Myocyte (in vitro differentiated cells): ENCODE results near the gene LCE6A. TPM values are rescaled to one million over a fixed set of nuclear protein-coding genes. Genes with fewer than 3 reads are reported as not detected.

ENCODE experiments used
- DNase-seq: peaks from one replicate; pipeline ENCODE4 v3.0.0-alpha.2; 2012; ENCODE audit warnings: low read depth
- total RNA-seq: library from RNA; depleted of rRNA; stranded (reverse); fragments of >200 nt; gene quantifications from 2 replicates; pipeline ENCODE4 v1.2.3, GENCODE V29; 2014

The LCE6A gene
- total RNA-seq, 1 donor from 2014 or later, result not detected

DNA sequence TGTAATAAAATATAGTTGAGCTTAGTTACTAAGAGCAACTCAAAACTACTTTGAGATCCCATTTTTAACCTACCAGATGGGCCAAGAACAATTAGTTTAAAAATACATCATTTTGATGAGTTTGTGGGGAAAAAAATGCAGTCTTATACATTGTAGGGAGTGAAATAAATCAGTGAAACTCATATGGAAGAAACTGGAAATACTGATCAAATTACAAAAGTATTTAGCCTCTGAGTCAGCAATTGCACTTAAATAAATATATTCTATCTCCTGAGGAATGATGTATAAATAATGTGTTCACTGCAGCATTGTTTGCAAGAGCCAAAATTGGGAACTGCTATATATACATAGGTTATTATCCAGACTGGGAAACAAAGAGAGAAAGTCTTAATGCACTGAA, 30.8 kb downstream of the LCE6A start:
- DNase-seq, result no peak

DNA sequence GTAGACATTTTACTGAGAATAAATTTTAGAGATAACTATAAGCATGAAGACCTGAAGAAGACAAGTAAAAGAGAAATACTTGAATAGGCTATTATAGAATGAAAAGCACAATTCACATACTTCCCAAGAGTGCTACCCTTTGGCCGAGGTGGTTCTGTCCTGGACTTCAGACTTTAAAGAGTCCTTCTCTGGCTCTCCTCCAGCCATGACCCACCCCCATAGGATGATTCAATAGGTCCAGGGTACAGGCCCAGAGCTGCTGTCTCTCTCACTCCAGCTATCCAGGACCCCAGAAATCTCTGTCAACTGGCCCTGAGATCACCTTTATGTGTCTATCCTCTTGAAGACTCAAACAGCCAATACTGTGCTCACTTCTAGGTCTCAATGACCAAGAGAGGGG, 34.2 kb downstream of the LCE6A start:
- no peak for DNase-seq

DNA sequence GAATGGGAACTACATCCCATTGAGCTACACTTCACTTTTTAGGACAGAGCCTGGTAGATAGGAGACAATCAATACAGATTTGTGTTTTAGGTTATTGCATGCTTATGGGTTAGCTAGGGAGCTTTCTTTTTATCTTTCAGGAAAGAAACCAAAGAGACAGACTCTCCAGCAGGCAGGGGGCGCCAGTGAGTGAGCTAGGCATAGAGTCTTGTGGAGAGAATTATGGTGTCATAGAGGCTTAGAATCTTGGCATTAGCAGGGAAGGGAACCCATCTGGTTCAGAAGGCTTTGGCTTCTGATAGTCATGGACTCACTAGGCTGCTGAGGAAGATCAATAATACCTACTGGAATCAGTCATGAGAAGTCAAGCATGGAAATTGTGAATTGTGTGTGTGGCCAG, 35.4 kb downstream of the LCE6A start, which contains the start of gene SMCP:
Gene SMCP (plus strand): TSS at position 281 of the 400 bp plus-strand sequence. CDS start 6,101 bp downstream, outside the sequence.
- DNase-seq, result no peak

DNA sequence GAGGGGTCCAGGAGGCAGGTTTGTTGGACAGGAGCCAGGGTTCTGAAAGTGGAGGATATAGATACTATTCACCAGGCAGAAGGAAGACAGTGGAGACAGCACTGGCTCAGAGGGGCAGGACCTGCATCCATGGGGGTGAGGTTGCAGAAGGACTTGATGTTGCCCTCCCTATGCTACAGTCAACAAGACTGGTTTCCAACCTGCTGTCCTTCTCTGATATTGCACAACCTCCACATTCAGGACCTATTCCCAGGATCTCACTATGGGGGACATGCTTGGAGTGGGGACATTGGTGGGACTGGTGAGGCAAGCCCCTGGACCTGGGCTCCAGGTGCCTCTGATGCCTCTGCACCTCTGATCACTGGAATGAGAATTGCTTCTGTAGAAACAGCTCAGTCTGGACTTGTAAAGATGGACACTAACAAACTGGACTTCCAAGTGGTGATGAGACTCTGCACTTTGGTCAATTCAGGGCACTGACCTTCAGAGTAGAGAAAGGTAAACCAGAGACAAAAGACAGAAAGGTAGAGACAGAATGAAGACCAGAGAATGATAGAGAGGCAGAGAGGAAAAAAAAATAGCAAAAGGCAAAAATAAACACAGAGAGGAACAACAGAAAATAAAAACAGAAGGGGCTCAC, 37.0 kb downstream of the LCE6A start:
- no peak for DNase-seq

DNA sequence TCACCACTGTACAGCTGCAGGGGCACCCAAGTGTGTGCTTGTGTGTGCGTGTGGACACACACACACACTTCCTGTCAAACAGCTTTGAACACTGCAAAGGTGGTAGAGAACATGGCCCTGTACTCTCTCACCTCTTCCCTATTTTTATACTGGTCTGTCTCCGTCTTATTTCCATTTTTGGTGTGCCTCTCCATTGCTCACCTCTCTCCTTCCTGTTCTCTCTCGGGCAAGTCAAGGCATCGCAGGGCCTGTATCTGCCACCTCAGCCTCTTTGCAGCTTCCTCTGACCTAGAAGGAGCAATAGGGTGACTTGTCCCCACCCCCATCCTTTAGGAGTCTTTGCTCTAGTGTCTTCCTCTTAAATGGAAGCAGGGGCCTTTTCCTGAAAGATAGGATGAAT, 37.7 kb downstream of the LCE6A start:
- DNase-seq, result no peak

DNA sequence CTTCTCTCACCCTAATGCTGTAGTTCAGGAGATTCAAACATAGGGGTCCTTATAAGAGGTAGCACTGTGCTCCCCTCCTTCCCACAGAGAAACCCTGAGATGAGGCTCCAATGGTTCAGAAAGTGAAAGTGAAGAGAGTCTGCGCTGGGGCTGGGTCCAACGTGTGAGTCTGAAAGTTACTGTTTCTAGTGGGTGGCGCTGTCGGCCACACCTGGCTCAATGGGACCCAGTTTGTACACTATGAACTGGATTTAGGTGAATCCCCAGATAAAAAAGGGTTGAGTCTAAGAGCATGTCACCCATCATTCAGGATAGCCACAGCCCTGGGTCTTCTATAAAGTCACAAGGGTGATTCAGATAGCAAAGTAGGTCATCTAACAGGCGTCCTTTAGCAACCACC, 38.3 kb downstream of the LCE6A start:
- no peak for DNase-seq

DNA sequence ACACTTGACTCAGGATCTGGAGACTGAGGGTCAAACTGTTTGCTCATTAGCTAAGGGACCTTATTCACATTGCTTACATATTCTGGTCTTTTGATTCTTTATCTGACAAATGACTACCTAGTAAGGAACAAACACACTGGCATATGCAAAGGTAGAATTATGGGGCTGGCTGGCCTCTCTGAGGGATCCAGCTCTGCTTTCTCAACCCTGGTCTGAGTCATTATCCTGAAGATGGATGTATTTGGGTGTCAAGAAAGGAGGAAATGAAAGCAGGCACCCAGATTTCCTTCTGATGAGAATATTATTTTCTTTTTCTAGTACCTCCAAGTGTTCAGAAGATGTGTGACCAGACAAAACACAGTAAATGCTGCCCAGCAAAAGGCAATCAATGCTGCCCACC, 41.4 kb downstream of the LCE6A start:
- no peak for DNase-seq

DNA sequence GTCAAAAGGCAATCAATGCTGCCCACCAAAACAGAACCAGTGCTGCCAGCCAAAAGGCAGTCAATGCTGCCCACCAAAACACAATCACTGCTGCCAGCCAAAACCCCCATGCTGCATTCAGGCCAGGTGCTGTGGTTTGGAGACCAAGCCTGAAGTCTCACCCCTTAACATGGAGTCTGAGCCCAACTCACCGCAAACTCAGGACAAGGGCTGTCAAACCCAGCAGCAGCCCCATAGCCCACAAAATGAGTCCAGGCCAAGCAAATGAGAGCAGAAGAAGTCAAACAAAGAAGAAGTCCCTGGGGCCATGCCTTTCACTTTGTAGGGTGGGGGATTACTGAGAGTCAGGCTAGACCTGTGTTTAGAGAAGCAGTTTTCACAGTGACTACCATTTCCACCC, 41.9 kb downstream of the LCE6A start:
- no peak for DNase-seq

DNA sequence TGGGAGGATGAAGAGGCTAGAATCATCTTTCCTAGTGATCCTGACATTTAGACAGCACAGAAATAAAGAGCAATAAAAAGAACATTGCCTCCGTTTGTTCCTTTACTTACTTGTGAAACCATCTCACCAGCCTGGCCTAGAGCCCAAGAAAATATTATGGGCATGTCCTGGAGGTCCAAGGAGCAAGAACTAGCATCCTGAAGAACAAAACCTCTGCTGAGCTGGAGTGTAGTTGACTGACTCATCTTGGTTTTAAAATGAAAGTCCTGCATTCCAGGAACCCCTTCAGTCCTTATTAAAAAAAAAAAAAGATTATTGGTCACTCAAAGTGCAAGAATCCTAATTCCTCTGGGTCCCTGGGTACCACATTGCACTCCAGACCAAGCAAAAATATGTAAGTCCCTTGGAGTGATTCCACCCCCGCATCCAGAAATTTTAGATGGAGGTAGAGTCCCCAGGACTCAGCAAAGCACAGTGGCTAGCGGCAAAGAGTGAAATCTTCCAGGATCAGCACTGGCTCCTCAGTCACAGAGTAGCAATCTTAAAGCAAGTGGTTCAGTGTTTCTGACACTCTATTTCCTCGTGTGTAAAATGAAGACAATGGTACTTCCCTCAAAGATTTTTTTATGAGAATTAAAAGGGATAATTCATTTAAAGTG, 42.4 kb downstream of the LCE6A start:
- DNase-seq, result no peak

DNA sequence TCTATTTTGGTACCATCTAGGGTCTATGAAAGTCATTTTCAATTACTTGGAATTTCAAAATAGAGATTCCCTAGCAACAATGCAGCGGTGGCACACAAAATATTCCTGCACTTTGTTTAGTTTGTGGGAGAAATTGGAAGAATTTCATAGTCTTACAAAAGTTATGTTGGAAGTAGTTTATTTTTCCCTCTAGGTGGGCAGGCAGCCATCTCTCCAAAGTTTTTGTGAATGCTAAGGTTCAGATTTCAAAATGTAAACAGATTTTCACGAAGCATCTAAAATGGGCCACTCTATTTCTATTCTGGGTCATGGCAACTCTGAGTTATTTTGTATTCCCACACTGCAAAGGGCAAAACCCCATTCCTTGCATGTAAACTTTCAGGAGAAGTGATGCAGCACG, 43.4 kb downstream of the LCE6A start:
- DNase-seq, result no peak

DNA sequence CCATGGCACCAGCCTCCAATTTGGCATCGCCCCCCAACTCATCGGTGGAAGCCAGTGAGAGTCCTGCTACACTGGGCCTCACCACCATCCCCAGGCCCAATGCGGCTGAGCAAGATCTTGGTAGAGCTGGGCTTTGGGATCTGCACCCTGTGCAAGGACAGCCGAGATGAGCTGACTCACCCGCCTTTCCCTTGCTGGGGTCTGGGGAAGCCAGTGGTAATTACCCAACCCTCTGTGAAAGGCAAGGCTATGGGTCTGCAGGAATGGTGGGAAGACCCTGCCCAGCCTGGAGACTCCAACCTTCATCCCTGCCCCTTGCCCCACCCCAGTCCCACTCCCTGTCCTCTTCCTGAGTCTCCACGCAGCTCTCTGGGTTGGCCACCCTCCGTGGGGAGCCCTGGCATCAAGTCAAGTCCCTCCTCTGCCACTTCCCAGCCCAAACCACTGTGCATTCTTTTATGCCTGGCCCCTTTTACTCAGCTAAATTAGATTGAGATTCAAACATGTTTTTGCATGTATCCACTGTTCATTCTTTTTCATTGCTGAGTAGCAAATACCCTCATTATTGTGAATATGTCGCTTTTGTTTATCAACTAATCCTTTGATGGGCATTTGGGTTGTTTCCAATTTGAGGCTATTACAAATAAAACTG, 44.2 kb downstream of the LCE6A start:
- no peak for DNase-seq

DNA sequence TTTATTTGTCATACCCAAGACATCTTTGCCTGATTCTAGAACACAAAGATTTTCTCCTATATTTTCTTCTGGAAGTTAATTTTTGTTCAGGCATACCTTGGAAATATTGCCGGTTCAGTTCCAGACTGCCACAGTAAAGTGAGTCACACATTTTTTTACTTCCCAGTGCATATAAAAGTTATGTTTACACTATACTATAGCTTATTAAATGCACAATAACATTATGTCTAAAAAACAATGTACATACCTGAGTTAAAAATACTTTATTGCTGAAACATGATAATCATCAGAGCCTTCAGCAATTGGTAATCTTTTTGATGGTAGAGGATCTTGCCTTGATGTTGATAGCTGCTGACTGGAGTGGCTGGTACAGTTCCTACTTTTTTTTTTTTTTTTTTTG, 45.5 kb downstream of the LCE6A start:
- no peak for DNase-seq

Other genes with a start within 250 kb of the LCE6A start
- gene LCE3C, start 242.6 kb upstream of the LCE6A start, total RNA-seq, result not detected in 2 replicates
- gene LCE3B, start 229.0 kb upstream of the LCE6A start, total RNA-seq, result not detected in 2 replicates
- not detected in 2 replicates for gene LCE3A, start 219.8 kb upstream of the LCE6A start, total RNA-seq
- gene LCE2D, start 179.5 kb upstream of the LCE6A start, total RNA-seq, result not detected in 2 replicates
- not detected in 2 replicates for gene LCE2C, start 167.6 kb upstream of the LCE6A start, total RNA-seq
- not detected in 2 replicates for gene LCE2B, start 156.7 kb upstream of the LCE6A start, total RNA-seq
- gene LCE2A, start 144.5 kb upstream of the LCE6A start, total RNA-seq, result not detected in 2 replicates
- not detected in 2 replicates for gene LCE4A, start 134.7 kb upstream of the LCE6A start, total RNA-seq
- not detected in 2 replicates for gene KPRP, start 84.8 kb upstream of the LCE6A start, total RNA-seq
- not detected in 2 replicates for gene LCE1F, start 67.7 kb upstream of the LCE6A start, total RNA-seq
- not detected in 2 replicates for gene LCE1E, start 56.6 kb upstream of the LCE6A start, total RNA-seq
- not detected in 2 replicates for gene LCE1D, start 46.1 kb upstream of the LCE6A start, total RNA-seq
- gene LCE1C, start 36.2 kb upstream of the LCE6A start, total RNA-seq, result not detected in 2 replicates
- gene LCE1B, start 30.9 kb upstream of the LCE6A start, total RNA-seq, result not detected in 2 replicates
- gene LCE1A, start 15.4 kb upstream of the LCE6A start, total RNA-seq, result not detected in 2 replicates
- gene LCE7A, start 17.1 kb downstream of the LCE6A start, total RNA-seq, result not detected in 2 replicates
- not detected in 2 replicates for gene SMCP, start 35.5 kb downstream of the LCE6A start, total RNA-seq
- not detected in 2 replicates for gene IVL, start 65.7 kb downstream of the LCE6A start, total RNA-seq
- not detected in 2 replicates for gene SPRR5, start 104.3 kb downstream of the LCE6A start, total RNA-seq
- not detected in 2 replicates for gene SPRR4, start 127.8 kb downstream of the LCE6A start, total RNA-seq
- not detected in 2 replicates for gene SPRR1A, start 141.2 kb downstream of the LCE6A start, total RNA-seq
- not detected in 2 replicates for gene SPRR3, start 158.9 kb downstream of the LCE6A start, total RNA-seq
- not detected in 2 replicates for gene SPRR1B, start 188.3 kb downstream of the LCE6A start, total RNA-seq
- not detected in 2 replicates for gene SPRR2D, start 198.3 kb downstream of the LCE6A start, total RNA-seq
- gene SPRR2A, start 214.7 kb downstream of the LCE6A start, total RNA-seq, result not detected in 2 replicates
- gene SPRR2B, start 228.8 kb downstream of the LCE6A start, total RNA-seq, result not detected in 2 replicates